Measurements from ENCODE around the gene ALKBH6. TPM values are rescaled to one million over a fixed set of nuclear protein-coding genes. Genes with fewer than 3 reads are reported as not detected.

The ALKBH6 gene
- total and polyA plus RNA-seq, 4 donors = 6.3 to 11.8 (median 8.8) TPM

GRCh38 chr19:35993923-35994598, 20.0 kb downstream of the ALKBH6 start:
- peak; percentile 40 for DNase-seq (ENCODE audit: low spot score)

GRCh38 chr19:35992907-35993765, 20.9 kb downstream of the ALKBH6 start:
- H3K9me3 ChIP-seq (ENCODE audit: control insufficient read depth in 4 of 4, low read length in 3 of 4) = no peaks in the 10 kb centered on the region
- WGBS = 94% methylated on average over 8 of the region's 8 CpGs
- H3K4me3 ChIP-seq (ENCODE audit: low read depth in 1 of 3, low read length in 3 of 3) = no peak overlapping the region
- peaks cover 7 to 19% (median 14%) of the 10 kb centered on the region in 4 donors for H3K4me1 ChIP-seq (ENCODE audit: control insufficient read depth in 4 of 4, insufficient read depth in 4 of 4, low read length in 3 of 4)
- no peak overlapping the region for H3K27ac ChIP-seq (ENCODE audit: low read depth in 1 of 2, low read length in 2 of 2)
- no peak overlapping the region for H3K9ac ChIP-seq (ENCODE audit: low read depth in 1 of 2, low read length in 2 of 2)
- peaks cover 0 to 5% (median 2%) of the 10 kb centered on the region in 4 donors for H3K36me3 ChIP-seq (ENCODE audit: control insufficient read depth in 4 of 4, insufficient read depth in 3 of 4, low read depth in 1 of 4, low read length in 3 of 4)
- no peak for TF ChIP-seq FOXA2 (IDR thresholded peaks at IDR 0.05)
- no peak for TF ChIP-seq TAF1 (conservative IDR thresholded peaks at IDR 0.05)
- TF ChIP-seq FOXA1 (IDR thresholded peaks at IDR 0.05) = no peak
- TF ChIP-seq SP1 (IDR thresholded peaks at IDR 0.05) = no peak
- TF ChIP-seq RAD21 (IDR thresholded peaks at IDR 0.05) = no peak
- TF ChIP-seq REST (IDR thresholded peaks at IDR 0.05) = no peak
- no peak for TF ChIP-seq GABPA (IDR thresholded peaks at IDR 0.05 in 1 of 2, conservative IDR thresholded peaks at IDR 0.05 in 1 of 2)
- TF ChIP-seq NR2F2 (IDR thresholded peaks at IDR 0.05) = no peak
- no peak for TF ChIP-seq HNF4A (conservative IDR thresholded peaks at IDR 0.05)
- TF ChIP-seq ATF3 (IDR thresholded peaks at IDR 0.05) = no peak
- no peak for TF ChIP-seq MAX (IDR thresholded peaks at IDR 0.05)
- TF ChIP-seq HNF4G (IDR thresholded peaks at IDR 0.05) = no peak
- TF ChIP-seq CTCF (IDR thresholded peaks at IDR 0.05; ENCODE audit: low read depth, low read length, missing input control) = no peak
- no peak for TF ChIP-seq EGR1 (IDR thresholded peaks at IDR 0.05; ENCODE audit: low read depth in 2 of 2)
- no peak for TF ChIP-seq RXRA (IDR thresholded peaks at IDR 0.05)
- no peak for TF ChIP-seq YY1 (IDR thresholded peaks at IDR 0.05)
- TF ChIP-seq JUND (IDR thresholded peaks at IDR 0.05) = no peak
- TF ChIP-seq ZBTB33 (IDR thresholded peaks at IDR 0.05) = no peak
- no peak for DNase-seq (ENCODE audit: low spot score)
- H3K27me3 ChIP-seq (ENCODE audit: control insufficient read depth in 4 of 4, insufficient read depth in 4 of 4, low read length in 3 of 4) = no peaks in the 10 kb centered on the region

More at GRCh38 chr19:35993923-35994598, 20.0 kb downstream of the ALKBH6 start:
- H3K27me3 ChIP-seq (ENCODE audit: control insufficient read depth in 4 of 4, insufficient read depth in 4 of 4, low read length in 3 of 4) = no peaks in the 10 kb centered on the region
- peaks cover 12 to 23% (median 18%) of the 10 kb centered on the region in 4 donors for H3K4me1 ChIP-seq (ENCODE audit: control insufficient read depth in 4 of 4, insufficient read depth in 4 of 4, low read length in 3 of 4)
- H3K27ac ChIP-seq (ENCODE audit: low read depth in 1 of 2, low read length in 2 of 2) = no peak overlapping the region
- H3K36me3 ChIP-seq (ENCODE audit: control insufficient read depth in 4 of 4, insufficient read depth in 3 of 4, low read depth in 1 of 4, low read length in 3 of 4) = peaks cover 0 to 5% (median 2%) of the 10 kb centered on the region in 4 donors
- peak overlapping the region in 1 of 3 donors; percentile 83 for H3K4me3 ChIP-seq (ENCODE audit: low read depth in 1 of 3, low read length in 3 of 3)
- WGBS = 45% methylated on average over 49 of the region's 49 CpGs
- TF ChIP-seq HNF4A (conservative IDR thresholded peaks at IDR 0.05) = peak; percentile 64 to 69
- TF ChIP-seq RAD21 (IDR thresholded peaks at IDR 0.05) = no peak
- no peak overlapping the region for H3K9ac ChIP-seq (ENCODE audit: low read depth in 1 of 2, low read length in 2 of 2)
- no peaks in the 10 kb centered on the region for H3K9me3 ChIP-seq (ENCODE audit: control insufficient read depth in 4 of 4, low read length in 3 of 4)
